T47D (cell line): ENCODE data around the gene HABP2.

Experiments used
- DNase-seq, 2 experiments: peaks; one replicate each; pipeline versions ENCODE4 v3.0.0 to v3.0.0-alpha.2; 2011 to 2012; ENCODE audit warnings: low read depth in 1 of 2, low spot score in 1 of 2
- JUND ChIP-seq: IDR thresholded peaks from 2 replicates; pipeline ENCODE4 v1.6.1; 2012; ENCODE audit warnings: low read depth
- in situ Hi-C: cut with HindIII; loops from 2 replicates; pipeline ENCODE4 v1.10.0; 2016; ENCODE audit warnings: low sequenced_read_pairs, low pct_unique_long_range_greater_than_20kb

The HABP2 gene

GRCh38 chr10:113620936-113621335 is 68.1 kb downstream of the HABP2 start:
- in situ Hi-C loops, result no loop called here
- no peak for DNase-seq
- TF ChIP-seq JUND, result no peak

GRCh38 chr10:113621799-113622198 is 68.9 kb downstream of the HABP2 start:
- in situ Hi-C loops, result no loop called here
- no peak for DNase-seq
- TF ChIP-seq JUND, result no peak

- no peak for TF ChIP-seq JUND
- in situ Hi-C loops, result no loop called here
- DNase-seq, result no peak
Observed at GRCh38 chr10:113622831-113623230, 70.0 kb downstream of the HABP2 start.

GRCh38 chr10:113625461-113626186 is 72.8 kb downstream of the HABP2 start:
- no peak for TF ChIP-seq JUND
- in situ Hi-C loops, result no loop called here
- no peak for DNase-seq

- in situ Hi-C loops, result no loop called here
Observed at GRCh38 chr10:113626809-113627355, 74.0 kb downstream of the HABP2 start.

GRCh38 chr10:113627836-113628235 is 75.0 kb downstream of the HABP2 start:
- in situ Hi-C loops, result no loop called here
- no peak for DNase-seq
- TF ChIP-seq JUND, result no peak

More at GRCh38 chr10:113626809-113627355, 74.0 kb downstream of the HABP2 start:
- no peak for TF ChIP-seq JUND
- DNase-seq, result no peak

GRCh38 chr10:113628607-113629153 is 75.8 kb downstream of the HABP2 start:
- no peak for TF ChIP-seq JUND
- in situ Hi-C loops, result no loop called here
- no peak for DNase-seq

GRCh38 chr10:113630929-113631533 is 78.2 kb downstream of the HABP2 start:
- no peak for TF ChIP-seq JUND
- peak; percentile 21 to 80 for DNase-seq
- in situ Hi-C loops, result no loop called here

- in situ Hi-C loops, result no loop called here
- no peak for DNase-seq
- TF ChIP-seq JUND, result no peak
Observed at GRCh38 chr10:113631684-113632367, 79.0 kb downstream of the HABP2 start.
